Left lung (tissue), 10 donors: Measurements from ENCODE around the gene SFTA2. TPM values are rescaled to one million over a fixed set of nuclear protein-coding genes. Genes with fewer than 3 reads are reported as not detected.

Experiments used
- ATAC-seq: fragments of 200-7000 bp; cut with Tn5 transposase; one replicate; pipeline ENCODE4 v1.9.1; 2020; ENCODE audit warnings: moderate library complexity
- DNase-seq, 4 donors: peaks; one replicate each; pipeline ENCODE4 v3.0.0-alpha.2; 2013 to 2020
- H3K27ac ChIP-seq, 2 donors: fragments of 200-600 bp; sonication (generic) in 1 of 2; one replicate each; pipeline versions ENCODE4 v1.5.0 to v1.8.0; 2020 to 2021
- H3K27me3 ChIP-seq, 2 donors: fragments of 200-600 bp; sonication (generic) in 1 of 2; one replicate each; pipeline versions ENCODE4 v1.5.0 to v1.8.0; 2020 to 2021
- H3K36me3 ChIP-seq, 2 donors: fragments of 200-600 bp; sonication (generic) in 1 of 2; one replicate each; pipeline versions ENCODE4 v1.5.0 to v1.8.0; 2020 to 2021
- H3K4me1 ChIP-seq, 2 donors: fragments of 200-600 bp; one replicate each; pipeline ENCODE4 v1.8.0; 2021
- H3K4me3 ChIP-seq, 2 donors: fragments of 200-600 bp; sonication (generic) in 1 of 2; one replicate each; pipeline versions ENCODE4 v1.5.0 to v1.8.0; 2020 to 2021; ENCODE audit warnings: mild to moderate bottlenecking in 1 of 2
- H3K9me3 ChIP-seq, 2 donors: fragments of 200-600 bp; sonication (generic) in 1 of 2; one replicate each; pipeline versions ENCODE4 v1.5.0 to v1.8.0; 2020 to 2021
- CTCF ChIP-seq, 2 donors: fragments of 200-600 bp; sonication (generic) in 1 of 2; IDR thresholded peaks; one replicate each; pipeline versions ENCODE4 v1.5.0 to v1.8.0; 2021; ENCODE audit warnings: antibody characterized with exemption in 2 of 2
- intact Hi-C, 2 donors: fragments of 100-400 bp; cut with DNase I; formaldehyde crosslinking; loops; one replicate each; pipeline versions ENCODE4 v1.11.2 to v1.14.2; 2022
- polyA plus RNA-seq, 6 donors: library from polyadenylated mRNA; unstranded; fragments of 120-200 nt; gene quantifications; one replicate each; pipeline ENCODE4 v1.2.1, GENCODE V29; 2013; ENCODE audit not compliant: insufficient read length in 6 of 6
- total RNA-seq, 2 donors: library from RNA; stranded (reverse); fragmentation: NEBNext Ultra II Directional; extraction: Animal tissue kit (Norgen Biotek cat#: 25700); gene quantifications; one replicate each; pipeline ENCODE4 v1.2.1, GENCODE V29; 2021
- donor health status: DM: no; HTN: yes; CAD: no.
- donor health status: DM: no; HTN: no; CAD: no.

The SFTA2 gene
- total and polyA plus RNA-seq, 8 donors, result 9.3 to 384 (median 18.7) TPM

GRCh38 chr6:30922447-30922852 is 9.5 kb downstream of the SFTA2 start:
- Histone ChIP-seq H3K4me1 (no peaks in the 10 kb centered on the region), H3K27me3 (no peaks in the 10 kb centered on the region), H3K9me3 (no peaks in the 10 kb centered on the region), H3K4me3 (no peak overlapping the region), H3K27ac (no peak overlapping the region), H3K36me3 (peaks cover 0 to 95% of the 10 kb centered on the region in 2 donors)
- intact Hi-C loops, result no loop called here
- DNase-seq (no peak), ATAC-seq (no peak)
- no peak for TF ChIP-seq CTCF (IDR thresholded peaks at IDR 0.05)

GRCh38 chr6:30918670-30919069 is 13.3 kb downstream of the SFTA2 start:
- H3K4me3 ChIP-seq, result no peak overlapping the region
- H3K27ac ChIP-seq, result no peak overlapping the region
- no peaks in the 10 kb centered on the region for H3K27me3 ChIP-seq
- intact Hi-C loops, result loop anchor here in 1 of 2 donors (10.0 kb wide), 1 partner anchor 156 kb away; no protein-coding TSS in a partner anchor
- H3K4me1 ChIP-seq, result peaks cover 18 to 25% of the 10 kb centered on the region in 2 donors
- DNase-seq, result no peak
- H3K9me3 ChIP-seq, result no peaks in the 10 kb centered on the region
- peaks cover 0 to 61% of the 10 kb centered on the region in 2 donors for H3K36me3 ChIP-seq
- TF ChIP-seq CTCF (IDR thresholded peaks at IDR 0.05), result no peak
- ATAC-seq, result no peak

GRCh38 chr6:30917487-30917886 is 14.5 kb downstream of the SFTA2 start:
- TF ChIP-seq CTCF (IDR thresholded peaks at IDR 0.05), result no peak
- Histone ChIP-seq H3K27ac (no peak overlapping the region), H3K9me3 (no peaks in the 10 kb centered on the region), H3K4me3 (no peak overlapping the region), H3K4me1 (peaks cover 21 to 32% of the 10 kb centered on the region in 2 donors), H3K27me3 (no peaks in the 10 kb centered on the region), H3K36me3 (peaks cover 0 to 49% of the 10 kb centered on the region in 2 donors)
- no peak for ATAC-seq
- intact Hi-C loops, result loop anchor here in 1 of 2 donors (10.0 kb wide), 1 partner anchor 157 kb away; no protein-coding TSS in a partner anchor
- no peak for DNase-seq

- no peak overlapping the region for H3K27ac ChIP-seq
- H3K4me1 ChIP-seq, result peaks cover 21 to 32% of the 10 kb centered on the region in 2 donors
- no peak overlapping the region for H3K4me3 ChIP-seq
- peaks cover 0 to 47% of the 10 kb centered on the region in 2 donors for H3K36me3 ChIP-seq
- intact Hi-C loops, result loop anchor here in 1 of 2 donors (10.0 kb wide), 1 partner anchor 158 kb away; no protein-coding TSS in a partner anchor
- ATAC-seq (no peak), DNase-seq (no peak)
- H3K27me3 ChIP-seq, result no peaks in the 10 kb centered on the region
- TF ChIP-seq CTCF (IDR thresholded peaks at IDR 0.05), result no peak
- no peaks in the 10 kb centered on the region for H3K9me3 ChIP-seq
Observed at GRCh38 chr6:30917041-30917440, 14.9 kb downstream of the SFTA2 start.

- Histone ChIP-seq H3K27ac (peak overlapping the region; percentile 82 to 93), H3K9me3 (no peaks in the 10 kb centered on the region), H3K4me1 (peaks cover 21 to 32% of the 10 kb centered on the region in 2 donors), H3K36me3 (peaks cover 0 to 47% of the 10 kb centered on the region in 2 donors), H3K27me3 (no peaks in the 10 kb centered on the region), H3K4me3 (no peak overlapping the region)
- DNase-seq (peak in 2 of 4 donors; percentile 42 to 68), ATAC-seq (peak; percentile 64)
- peak; percentile 53 to 57 for TF ChIP-seq CTCF (IDR thresholded peaks at IDR 0.05)
- intact Hi-C loops, result loop anchor here in 1 of 2 donors (10.0 kb wide), 1 partner anchor 159 kb away; no protein-coding TSS in a partner anchor
Observed at GRCh38 chr6:30915591-30915946, 16.4 kb downstream of the SFTA2 start.
